Stimulated activated CD4-positive, alpha-beta T cell treated with anti-CD3 and anti-CD28 coated beads, Interleukin-12 subunit alpha, Interleukin-12 subunit beta, amount 100 ng/mL, for 24 hours (primary cell): Measurements from ENCODE around the gene ITPA.

Experiments
- DNase-seq, 2 experiments: peaks; one replicate each; pipeline ENCODE4 v3.0.0-alpha.2; 2020; ENCODE audit warnings: low read depth in 2 of 2

ITPA gene

DNA sequence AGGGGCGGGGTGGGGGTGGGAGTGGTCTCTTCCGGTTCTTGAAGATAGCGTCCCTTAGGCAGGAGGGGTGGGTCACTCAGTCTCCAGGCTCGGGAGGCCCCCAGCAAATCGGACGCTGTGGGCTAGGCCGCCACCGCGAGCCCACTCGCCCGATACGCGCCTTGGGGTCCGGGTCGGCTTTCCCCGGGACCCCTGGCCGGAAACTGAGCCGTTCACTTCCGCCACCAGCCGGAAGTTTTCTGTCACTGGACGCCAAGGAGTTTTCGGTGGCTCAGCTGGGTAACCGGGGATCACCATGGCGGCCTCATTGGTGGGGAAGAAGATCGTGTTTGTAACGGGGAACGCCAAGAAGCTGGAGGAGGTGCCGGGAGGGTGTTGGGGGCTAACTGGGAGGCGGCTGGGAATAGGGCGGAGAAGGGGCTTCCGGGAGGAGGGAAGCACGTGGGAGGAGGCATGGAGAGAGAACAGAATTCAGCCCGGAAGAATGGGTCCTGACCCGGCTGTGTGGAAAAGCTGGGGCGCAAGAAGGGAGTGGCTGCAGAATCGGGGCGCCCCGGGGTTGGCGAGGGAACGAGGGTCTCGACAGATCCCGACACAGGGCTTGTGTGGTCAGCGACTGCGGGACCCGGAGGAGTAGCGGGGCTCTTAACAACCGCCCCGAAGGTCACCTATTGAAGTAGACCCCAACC is at the start of gene ITPA:
TSS of gene ITPA (plus strand) at position 242 of the 689 bp plus-strand sequence. CDS start at position 296, 54 bp downstream.
- DNase-seq = peak; percentile 52 to 57

DNA sequence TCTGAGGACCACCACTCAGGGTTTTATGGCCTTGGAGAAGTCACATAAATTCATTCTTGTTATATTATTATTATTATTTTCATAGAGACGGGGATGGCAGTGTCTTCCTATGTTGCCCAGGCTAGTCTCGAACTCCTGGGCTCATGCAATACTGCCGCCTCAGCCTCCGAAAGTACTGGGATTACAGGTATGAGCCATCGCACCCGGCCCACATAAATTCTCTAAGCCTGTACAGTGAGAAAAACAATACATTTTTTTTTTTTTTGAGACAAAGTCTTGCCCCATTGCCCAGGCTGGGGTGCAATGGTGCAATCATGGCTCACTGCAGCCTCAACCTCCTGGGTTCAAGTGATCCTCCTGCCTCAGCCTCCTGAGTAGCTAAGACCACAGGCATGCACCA is 48.9 kb upstream of the ITPA start:
- no peak for DNase-seq

GRCh38 chr20:3161316-3162079 is 47.8 kb upstream of the ITPA start:
- no peak for DNase-seq

GRCh38 chr20:3162080-3162611 is 47.2 kb upstream of the ITPA start:
- no peak for DNase-seq

GRCh38 chr20:3163099-3164042 is 45.9 kb upstream of the ITPA start:
- no peak for DNase-seq

DNA sequence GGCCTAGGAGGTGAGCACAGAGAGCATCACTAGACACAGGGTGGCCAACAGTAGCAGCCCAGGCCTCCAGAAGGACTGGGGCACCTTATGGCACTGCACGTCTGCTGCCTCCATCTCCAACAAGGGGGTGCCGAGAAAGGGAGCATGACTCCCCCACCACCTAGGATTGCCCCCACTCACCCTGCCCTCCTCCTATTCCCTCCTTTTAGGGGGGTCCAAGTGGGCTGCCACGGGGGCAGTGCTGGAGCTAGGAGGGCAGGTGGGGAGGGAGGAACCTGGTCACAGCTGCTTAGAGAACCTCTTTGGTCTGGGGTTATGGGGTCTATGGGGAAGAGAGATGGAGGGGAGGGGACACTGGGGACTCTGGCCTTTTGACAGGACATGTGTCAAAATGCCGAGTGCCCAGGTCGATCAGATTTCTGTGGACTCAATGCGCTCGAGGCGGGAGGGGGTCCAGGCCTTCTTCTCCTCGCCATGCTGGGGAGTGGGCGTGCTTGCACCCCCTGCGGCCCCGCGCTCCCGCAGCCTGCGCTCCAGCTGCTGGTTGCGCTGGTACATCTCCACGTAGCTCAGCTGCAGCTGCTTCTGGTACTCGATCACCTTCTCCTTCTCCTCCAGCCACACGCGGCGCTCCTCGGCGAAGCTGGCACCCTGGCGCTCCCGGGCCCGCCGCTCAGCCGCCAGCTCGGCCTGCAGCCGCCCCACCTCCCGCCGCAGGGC is 45.1 kb upstream of the ITPA start:
- DNase-seq = no peak

DNA sequence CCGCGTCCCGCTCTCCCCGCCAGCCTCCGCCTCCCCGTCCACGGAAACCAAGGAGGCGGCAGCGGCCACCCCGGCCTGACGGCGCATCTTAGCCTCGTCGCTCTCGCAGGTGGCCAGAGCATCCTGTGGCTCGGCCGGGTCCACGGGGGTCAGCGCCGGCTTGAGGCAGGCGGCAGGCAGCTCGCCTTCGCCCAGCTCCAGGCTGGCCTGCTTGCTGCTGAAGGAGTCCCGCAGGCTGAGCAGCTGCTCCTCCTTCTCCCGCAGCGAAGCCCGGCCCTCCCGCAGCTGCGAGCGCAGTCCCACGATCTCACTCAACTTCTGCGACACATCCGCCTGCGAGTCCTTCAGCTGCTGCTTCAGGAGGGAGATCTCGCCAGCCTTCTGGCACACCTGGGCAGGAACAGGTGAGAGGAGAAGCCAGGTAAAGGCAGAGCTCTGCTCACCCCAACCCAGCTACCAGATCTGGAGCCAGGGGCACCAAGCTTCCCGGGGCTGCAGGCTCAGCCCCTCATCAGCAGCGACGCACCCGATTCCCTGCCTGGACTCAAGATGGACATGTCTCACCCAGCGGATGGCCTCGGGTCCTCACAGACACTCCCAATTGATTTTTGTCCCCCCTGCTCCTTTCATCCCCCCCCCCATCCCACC is 44.4 kb upstream of the ITPA start:
- DNase-seq = no peak

DNA sequence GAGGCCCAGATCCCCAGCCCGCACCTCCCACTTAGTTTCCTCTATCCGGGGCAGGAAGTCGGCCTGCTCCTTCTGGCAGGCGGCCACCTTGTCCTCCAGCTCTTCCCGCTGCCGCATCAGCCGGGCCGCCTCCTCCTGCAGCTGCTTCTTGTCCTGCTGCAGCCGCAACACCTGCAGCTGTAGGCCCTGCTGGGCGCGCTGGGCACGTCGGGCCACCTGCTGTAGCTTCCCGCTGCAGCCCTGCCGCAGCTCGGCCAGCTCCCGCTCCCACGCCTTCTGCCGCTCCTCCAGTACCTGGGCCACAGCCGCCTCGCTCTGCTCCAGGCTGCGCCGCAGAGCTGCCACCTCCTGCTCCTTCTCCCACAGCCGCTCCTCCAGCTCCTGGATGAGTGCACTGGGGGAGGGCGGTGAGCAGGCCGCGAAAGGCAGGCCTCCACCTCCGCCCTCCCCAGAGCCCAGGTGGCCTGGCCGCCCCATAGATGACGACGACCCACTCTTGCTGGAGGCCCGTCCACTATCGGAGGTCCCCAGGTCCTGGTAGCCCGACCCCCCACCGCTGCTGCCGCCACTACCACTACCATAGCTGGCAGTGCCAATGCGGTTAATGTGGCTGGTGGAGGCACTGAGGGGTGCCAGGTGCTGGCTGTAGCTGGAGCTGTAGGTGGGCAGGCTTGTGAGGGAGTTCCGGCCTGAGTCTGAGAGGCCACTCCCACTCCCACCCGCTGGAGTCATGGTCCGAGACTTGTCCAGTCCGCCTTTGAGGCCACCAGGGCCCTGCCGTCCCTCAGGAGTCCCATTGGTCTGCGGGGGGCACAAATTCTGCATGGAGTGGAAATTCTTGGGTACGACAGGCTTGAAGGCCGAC is 43.6 kb upstream of the ITPA start:
- DNase-seq = no peak

GRCh38 chr20:3166338-3166912 is 42.9 kb upstream of the ITPA start:
- no peak for DNase-seq

DNA sequence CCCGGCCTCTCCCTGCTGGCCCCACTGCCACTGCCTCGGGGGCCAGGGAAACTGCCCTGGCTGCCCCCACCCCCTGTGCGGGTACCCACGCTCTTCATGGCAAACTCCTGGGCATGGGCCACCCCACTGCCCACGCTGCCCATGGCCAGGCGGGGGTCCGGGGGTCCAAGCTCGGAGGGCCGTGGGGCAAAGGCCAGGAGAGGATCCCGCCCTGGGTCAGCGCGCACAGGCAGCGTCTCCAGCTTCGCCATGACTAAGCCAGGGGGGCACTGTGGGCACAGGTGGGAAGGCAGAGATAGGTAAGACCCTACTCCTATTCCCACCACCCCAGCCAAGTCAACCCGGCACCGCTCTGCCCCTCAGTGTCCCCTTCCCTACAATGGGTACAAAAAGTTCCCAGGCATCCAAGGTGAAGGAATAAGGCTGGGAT is 42.4 kb upstream of the ITPA start:
- no peak for DNase-seq

DNA sequence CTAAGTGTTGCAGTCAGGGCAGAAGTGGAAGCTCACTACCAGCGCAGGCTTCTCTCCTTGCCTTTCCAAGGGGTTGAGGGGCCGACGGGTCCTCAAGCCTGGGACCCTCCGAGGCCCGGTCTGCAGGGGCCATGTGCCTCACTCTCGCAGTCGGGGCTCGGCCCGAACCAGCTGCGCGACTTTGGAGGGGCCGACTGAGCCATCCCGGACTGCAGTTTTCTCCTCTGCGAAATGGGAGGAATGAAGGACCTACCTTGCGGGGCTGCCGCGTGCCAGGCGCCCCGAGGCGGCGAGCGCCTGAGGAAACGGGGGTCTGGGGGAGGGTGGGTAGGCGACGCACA is 41.6 kb upstream of the ITPA start:
- DNase-seq = no peak

DNA sequence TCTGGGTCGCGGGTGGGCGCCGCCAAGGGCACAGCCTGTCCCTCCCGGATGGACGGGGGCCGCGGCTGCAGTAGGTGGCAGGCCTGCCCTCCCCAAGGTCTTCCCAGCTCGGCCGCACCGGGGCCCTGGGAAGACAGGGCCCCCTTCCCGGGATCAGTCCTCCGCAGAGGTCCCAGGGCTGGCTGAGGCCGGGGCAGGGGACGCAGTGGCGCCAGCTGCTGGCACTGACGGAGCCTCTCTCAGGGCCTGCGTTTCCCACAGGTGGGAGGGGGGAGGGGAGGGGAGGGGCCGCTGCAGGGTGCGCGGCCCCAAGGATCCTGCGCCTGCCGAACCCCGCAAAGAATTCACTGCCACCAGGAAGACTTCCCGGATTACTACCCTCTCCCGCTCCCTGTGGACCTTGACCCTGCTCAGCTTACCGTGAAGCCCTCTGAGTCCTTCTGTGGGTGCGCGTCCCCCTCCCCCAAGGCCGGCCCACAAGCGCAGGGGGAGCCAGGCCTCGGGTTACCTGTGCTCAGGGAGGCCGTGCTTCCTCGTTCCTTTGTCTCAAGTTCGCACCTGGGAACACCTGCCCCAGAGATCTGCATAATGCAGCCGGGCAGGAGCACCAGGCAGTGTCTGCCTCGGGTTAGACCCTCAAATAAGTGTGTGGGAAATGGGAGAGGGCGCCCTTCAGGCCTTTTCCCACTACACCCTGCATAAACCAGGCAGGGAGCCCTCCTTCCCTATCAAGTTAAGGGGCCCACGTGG is 41.0 kb upstream of the ITPA start:
- no peak for DNase-seq

DNA sequence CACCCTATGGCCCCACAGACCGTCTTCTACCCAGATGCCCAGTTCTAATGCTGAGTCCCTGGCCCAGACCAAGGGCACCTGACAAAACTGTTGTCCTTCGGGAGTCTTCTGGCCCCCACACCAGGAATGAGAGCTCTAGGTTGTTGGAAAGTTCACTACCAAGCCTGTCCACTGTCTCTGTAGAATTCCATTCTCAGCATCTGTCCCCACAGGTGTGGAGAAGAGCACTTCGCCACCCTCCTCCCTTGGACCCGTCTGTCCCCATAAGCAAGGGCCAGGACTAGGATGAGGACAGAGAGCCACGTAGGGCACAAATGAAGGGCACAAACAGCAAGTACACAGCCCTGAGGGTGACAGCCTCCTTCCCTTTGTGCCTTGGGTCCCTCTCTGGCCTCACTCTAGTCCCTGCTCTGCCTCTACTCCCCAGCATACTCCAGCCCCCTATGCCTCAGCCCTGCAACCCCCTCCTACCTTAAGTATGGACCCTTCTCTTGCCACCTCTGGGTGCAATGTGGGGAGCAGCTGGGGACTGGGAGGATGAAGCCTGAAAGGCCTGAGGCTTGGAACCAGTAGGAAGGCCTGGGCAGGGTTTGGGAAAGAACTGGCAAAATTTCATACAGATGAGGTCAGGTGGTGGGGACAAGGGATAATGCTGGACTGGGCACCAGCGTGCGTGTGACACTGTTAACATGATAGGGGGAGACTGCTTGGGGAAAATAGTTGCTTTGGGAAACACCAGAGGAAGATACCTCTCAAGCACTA is 40.3 kb upstream of the ITPA start:
- no peak for DNase-seq

DNA sequence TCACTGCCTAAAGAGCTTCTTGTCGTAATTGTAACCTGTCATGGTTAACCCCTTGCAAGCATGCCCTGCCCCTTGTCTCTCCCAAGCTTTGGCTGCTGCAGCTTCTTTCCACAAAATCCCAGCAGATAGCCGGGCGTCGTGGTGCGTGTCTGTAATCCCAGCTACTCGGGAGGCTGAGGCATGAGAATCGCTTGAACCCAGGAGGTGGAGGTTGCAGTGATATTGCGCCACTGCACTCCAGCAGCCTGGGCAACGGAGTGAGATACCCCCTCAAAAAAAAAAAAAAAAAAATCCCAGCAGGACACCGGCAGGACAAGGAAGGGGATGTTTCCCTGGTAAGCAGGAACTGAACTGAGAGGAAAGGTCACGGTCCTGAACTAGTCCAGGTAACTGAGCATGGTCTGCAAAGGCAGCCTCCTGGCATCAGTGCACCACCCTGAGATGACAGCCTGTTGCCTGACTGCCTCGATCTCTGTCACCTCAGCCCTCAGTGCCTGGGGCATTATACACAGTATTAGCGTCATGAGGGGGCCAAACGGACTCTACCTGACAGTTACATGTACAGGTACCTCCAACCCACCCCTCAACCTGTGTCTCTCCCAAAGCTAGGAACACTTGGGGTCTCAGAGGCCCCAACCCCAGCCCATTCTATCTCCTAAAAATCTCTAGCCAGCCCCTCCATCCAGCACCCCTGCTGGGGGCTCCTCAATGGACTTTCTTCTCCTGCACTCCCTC is 37.7 kb upstream of the ITPA start:
- no peak for DNase-seq

DNA sequence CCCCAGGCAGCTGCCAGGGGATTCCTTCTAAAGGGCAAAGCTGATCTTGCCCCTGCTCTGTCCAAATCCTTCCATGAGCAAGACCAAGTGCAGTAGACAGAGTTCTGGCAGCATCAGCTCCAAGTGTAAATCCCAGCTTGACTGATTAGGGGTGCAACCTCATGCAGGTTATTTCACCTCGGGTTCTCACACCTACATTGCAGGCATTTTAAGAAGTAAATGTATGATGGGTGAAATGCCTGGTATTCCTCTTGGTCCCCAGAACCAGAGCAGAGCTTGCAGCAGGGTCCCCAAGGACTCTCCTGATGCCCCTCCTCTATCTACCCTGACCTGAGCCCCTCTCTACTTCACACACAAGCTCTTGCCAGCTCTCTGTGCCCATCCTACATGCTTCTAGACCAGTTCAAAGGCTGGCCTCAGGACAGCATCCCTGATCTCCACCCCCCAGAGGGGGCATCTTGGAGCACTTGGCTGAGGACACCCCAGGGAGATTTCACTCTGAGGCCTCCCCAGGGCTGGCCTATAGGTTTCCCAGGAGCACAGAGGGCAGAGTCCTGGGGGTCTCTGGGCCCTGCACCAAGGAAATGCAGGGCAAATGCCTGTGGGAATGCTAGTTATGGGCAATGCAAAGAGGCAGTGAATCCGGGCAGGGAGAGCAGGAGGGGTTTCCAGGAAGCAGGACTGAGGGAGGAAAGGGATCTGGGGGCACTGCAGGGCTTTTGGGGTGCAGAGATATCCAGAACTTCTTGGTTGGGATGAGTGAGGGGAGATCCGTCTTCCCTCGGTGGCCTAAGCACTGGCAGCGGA is 37.0 kb upstream of the ITPA start:
- DNase-seq = no peak

DNA sequence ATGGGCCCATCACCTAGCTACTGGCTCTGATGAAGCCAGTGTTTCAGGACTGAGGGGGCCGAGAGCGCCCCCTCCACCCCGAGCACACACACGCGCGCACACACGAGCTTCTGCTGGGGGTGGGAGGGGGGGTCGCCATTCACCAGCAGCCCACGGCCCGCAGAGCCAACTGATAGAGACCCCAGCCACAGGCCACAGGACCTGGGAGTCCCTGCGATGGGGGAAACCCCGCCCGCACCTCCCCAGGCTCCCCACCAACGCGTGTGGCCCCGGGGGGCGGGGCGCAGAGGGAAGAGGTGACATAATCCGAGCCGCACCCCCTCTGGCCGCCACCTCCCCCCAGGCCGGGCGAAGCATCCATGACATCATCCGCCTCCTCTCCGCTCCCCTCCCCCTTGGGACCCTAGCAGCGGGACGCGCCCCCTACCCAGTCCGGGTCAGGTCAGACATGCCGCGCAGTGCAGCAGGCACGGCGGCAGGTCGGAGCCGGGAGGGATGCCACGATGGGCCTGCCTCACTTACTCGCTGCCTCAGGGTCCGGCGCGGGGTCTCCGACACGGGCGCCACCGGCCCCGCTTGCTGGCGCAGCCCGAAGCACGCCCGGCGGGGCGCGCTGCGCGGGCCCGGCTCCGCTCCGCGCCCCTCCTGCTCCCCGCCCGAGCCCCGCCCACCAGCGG is 36.2 kb upstream of the ITPA start, which contains the start of gene LZTS3:
TSS of gene LZTS3 (minus strand) at position 617 of the 677 bp plus-strand sequence. CDS start 6,386 bp downstream, outside the sequence.
- DNase-seq = peak; percentile 52 to 62
